Activated CD4-positive, alpha-beta T cell treated with anti-CD3 and anti-CD28 coated beads, Interleukin-2, amount 50 U/mL, for 16 hours (primary cell): ENCODE data around the gene RAB40B.
"Not testable (repeated sequence)": the region's sequence is repeated elsewhere in the genome, so short reads cannot be mapped to it uniquely, and the experiment has no call there.

Experiments used
- DNase-seq: peaks from one replicate; pipeline ENCODE4 v3.0.0-alpha.2; 2020

RAB40B gene

GRCh38 chr17:82698065-82698973 is at the start of gene RAB40B:
RAB40B (minus strand) TSS chr17:82698698; CDS start chr17:82698596, 102 bp downstream.
- peak; percentile 98 for DNase-seq

GRCh38 chr17:82745524-82745923 is 47.0 kb upstream of the RAB40B start:
- DNase-seq = no peak

GRCh38 chr17:82744736-82745135 is 46.2 kb upstream of the RAB40B start:
- DNase-seq = not testable (repeated sequence)

- no peak for DNase-seq
These were observed 45.1 kb upstream of the RAB40B start for GRCh38 chr17:82743344-82744219.

GRCh38 chr17:82740906-82741759 is 42.6 kb upstream of the RAB40B start:
- DNase-seq = no peak

GRCh38 chr17:82737967-82738877 is 39.7 kb upstream of the RAB40B start:
- no peak for DNase-seq

- DNase-seq = no peak
These were observed 38.1 kb upstream of the RAB40B start for GRCh38 chr17:82736511-82737185.

- DNase-seq = no peak
These were observed 36.7 kb upstream of the RAB40B start, which contains the start of gene FN3K for GRCh38 chr17:82734987-82735866. FN3K (plus strand) TSS chr17:82735615; CDS start chr17:82735637, 22 bp downstream.

GRCh38 chr17:82732118-82732743 is 33.7 kb upstream of the RAB40B start:
- DNase-seq = no peak

- no peak for DNase-seq
These were observed 31.2 kb upstream of the RAB40B start for GRCh38 chr17:82729479-82730260.

GRCh38 chr17:82726427-82726826 is 27.9 kb upstream of the RAB40B start:
- no peak for DNase-seq

GRCh38 chr17:82723169-82723807 is 24.8 kb upstream of the RAB40B start:
- no peak for DNase-seq

GRCh38 chr17:82722341-82723013 is 24.0 kb upstream of the RAB40B start:
- no peak for DNase-seq

GRCh38 chr17:82720204-82720603 is 21.7 kb upstream of the RAB40B start:
- no peak for DNase-seq

- DNase-seq = no peak
These were observed 20.6 kb upstream of the RAB40B start for GRCh38 chr17:82718986-82719685.

GRCh38 chr17:82716203-82717010 is 17.9 kb upstream of the RAB40B start, which contains the start of gene FN3KRP:
FN3KRP (plus strand) TSS chr17:82716706; CDS start chr17:82716756, 50 bp downstream.
- peak; percentile 95 for DNase-seq
